ENCODE measurements around the gene AMER2.

The AMER2 gene

DNA sequence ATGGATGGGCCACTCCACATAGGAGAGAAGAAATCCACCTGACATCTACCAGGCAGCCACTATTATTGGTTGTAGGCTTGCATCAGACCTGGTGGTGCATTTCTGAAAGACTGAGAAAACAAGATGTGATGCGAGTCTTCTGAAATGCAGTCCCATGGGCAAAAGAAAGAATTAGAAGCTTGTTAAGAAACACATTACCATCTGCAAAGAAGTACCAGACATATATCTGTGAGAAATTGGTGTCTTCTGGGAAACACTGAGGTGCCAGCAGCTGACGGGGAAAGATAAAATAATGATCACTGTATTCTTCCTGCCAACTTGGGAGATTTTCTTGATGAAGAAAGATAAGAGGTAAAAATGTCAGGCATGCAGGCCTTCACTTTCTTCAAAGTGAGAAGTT lies 14.4 kb downstream of the AMER2 start:
- no peak for DNase-seq (ENCODE audit: low read depth)
- no peak overlapping the region for H3K4me3 ChIP-seq (ENCODE audit: low read length)
- TF ChIP-seq, protein P1, sequence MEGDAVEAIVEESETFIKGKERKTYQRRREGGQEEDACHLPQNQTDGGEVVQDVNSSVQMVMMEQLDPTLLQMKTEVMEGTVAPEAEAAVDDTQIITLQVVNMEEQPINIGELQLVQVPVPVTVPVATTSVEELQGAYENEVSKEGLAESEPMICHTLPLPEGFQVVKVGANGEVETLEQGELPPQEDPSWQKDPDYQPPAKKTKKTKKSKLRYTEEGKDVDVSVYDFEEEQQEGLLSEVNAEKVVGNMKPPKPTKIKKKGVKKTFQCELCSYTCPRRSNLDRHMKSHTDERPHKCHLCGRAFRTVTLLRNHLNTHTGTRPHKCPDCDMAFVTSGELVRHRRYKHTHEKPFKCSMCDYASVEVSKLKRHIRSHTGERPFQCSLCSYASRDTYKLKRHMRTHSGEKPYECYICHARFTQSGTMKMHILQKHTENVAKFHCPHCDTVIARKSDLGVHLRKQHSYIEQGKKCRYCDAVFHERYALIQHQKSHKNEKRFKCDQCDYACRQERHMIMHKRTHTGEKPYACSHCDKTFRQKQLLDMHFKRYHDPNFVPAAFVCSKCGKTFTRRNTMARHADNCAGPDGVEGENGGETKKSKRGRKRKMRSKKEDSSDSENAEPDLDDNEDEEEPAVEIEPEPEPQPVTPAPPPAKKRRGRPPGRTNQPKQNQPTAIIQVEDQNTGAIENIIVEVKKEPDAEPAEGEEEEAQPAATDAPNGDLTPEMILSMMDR (conservative IDR thresholded peaks at IDR 0.05; ENCODE audit: low read length): no peak

DNA sequence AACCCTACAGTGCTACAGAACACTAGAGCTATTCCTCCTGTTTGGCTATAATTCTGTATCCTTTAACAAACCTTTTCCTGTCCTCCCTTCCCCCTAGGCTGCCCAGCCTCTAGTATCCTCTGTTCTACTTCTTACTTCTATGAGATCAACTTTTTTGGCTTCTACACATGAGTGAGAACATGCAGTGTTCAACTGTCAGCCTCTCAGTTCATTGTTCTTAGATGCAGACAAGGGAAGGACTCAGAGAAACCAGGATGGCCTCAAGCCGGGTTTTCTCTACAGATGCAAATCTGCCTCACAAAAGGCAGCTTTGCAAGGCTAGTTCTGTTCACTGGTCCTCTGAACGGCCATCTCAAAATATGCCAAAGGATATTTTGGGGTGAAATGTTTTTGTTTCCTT lies 18.4 kb downstream of the AMER2 start:
- no peak overlapping the region for H3K4me3 ChIP-seq (ENCODE audit: low read length)
- no peak for DNase-seq (ENCODE audit: low read depth)
- TF ChIP-seq, protein P1 (conservative IDR thresholded peaks at IDR 0.05; ENCODE audit: low read length): no peak

DNA sequence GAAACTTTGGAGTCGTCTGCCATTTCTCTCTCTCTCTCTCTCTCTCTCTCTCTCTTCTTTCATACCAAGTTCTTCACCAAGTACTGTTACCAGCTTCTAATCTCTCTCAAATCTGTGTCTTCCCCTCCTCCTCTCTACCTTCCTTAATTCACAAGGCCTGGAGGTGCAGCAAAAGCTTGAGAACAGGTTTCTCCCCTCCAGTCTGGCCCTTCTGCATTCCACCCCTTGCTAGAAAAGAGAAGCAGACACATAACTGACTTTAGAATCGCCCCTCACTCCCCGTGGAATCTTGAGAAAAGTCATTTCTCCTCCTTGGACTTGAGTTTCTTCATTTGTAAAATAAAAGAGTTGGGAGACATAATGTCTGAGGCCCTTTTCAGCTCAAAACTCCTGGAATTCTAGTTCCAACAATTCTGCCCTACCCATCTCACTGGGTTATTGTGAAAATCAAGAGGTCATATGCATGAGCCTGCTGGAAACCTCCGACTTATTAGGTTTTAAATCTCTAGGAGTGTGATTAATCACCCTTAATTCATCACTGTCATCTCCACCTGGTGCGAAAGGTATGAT lies 20.4 kb downstream of the AMER2 start:
- no peak overlapping the region for H3K4me3 ChIP-seq (ENCODE audit: low read length)
- no peak for DNase-seq (ENCODE audit: low read depth)
- TF ChIP-seq, protein P1 (conservative IDR thresholded peaks at IDR 0.05; ENCODE audit: low read length): no peak

DNA sequence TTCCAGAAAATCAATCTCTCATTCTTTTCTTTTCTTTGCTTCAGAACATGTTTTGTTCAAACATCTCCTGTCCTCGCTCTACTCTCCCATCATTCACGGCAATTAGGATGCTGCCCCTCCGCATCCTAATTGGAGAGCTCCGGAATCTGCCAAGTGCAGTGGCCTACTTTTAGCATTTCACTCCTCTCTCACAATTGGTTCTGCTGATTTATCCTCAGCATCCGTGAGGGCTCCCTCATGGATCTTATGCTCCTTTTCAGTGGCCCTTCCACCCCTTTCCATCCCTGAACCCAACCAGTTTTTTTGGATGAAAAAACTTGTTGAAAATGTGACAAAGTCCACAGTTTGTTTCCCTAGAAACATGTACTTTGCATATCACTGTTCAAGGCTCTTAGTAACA lies 22.4 kb downstream of the AMER2 start:
- DNase-seq (ENCODE audit: low read depth): no peak
- TF ChIP-seq, protein P1 (conservative IDR thresholded peaks at IDR 0.05; ENCODE audit: low read length): no peak
- no peak overlapping the region for H3K4me3 ChIP-seq (ENCODE audit: low read length)

DNA sequence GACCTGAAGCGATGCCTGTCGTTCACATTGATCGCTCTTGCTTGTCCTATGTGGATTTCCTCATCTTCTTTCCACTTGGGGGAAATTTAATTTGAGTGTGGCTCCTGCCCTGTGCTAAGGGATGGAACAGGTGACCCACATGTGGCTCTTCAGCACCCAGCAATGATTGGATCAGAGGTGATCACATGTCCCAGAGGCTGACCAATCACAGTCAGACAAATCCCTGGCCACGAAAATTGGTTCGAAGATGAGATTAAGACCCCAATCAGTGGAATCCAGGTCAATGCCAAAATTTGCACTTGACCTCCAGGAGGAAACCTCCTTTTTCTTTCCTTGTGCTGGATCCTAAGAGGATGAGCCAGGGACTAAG lies 23.7 kb downstream of the AMER2 start:
- no peak overlapping the region for H3K4me3 ChIP-seq (ENCODE audit: low read length)
- no peak for DNase-seq (ENCODE audit: low read depth)
- TF ChIP-seq, protein P1 (conservative IDR thresholded peaks at IDR 0.05; ENCODE audit: low read length): no peak

DNA sequence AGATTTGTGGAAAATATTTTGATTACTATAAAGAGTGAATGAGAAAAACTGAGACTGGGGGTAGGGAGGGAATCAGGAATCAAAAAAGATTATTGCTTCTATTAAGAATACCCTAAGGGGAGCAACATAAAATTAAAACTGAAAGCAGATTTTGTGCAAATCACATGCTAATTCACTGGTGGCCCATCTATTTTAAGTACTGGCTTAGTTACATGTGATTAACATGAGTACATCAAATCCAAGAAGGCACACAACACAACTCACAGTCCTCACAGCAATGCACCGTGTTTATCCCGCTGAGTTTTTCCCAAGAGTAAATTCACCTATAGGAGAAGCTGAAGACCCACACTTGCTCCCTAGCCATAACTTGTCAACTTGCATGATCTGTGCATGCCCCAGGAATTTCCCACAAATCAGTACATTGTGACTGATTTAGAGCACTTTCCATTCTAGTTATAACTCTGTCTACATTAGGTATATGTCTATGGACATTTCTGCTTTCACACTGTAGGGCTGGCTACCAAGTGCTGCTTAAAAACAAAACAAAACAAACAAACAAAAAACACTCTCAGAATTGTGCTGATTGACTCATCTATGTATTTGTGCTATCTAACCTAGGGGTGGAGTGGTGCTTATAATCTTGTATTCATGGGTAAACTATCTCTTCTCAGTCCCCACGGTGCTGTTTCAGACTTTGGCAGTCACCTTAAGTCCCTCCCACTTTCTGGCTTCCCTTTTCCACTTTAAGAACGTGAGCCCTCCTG lies 24.3 kb downstream of the AMER2 start:
- TF ChIP-seq, protein P1 (conservative IDR thresholded peaks at IDR 0.05; ENCODE audit: low read length): no peak
- DNase-seq (ENCODE audit: low read depth): no peak
- H3K4me3 ChIP-seq (ENCODE audit: low read length): no peak overlapping the region

DNA sequence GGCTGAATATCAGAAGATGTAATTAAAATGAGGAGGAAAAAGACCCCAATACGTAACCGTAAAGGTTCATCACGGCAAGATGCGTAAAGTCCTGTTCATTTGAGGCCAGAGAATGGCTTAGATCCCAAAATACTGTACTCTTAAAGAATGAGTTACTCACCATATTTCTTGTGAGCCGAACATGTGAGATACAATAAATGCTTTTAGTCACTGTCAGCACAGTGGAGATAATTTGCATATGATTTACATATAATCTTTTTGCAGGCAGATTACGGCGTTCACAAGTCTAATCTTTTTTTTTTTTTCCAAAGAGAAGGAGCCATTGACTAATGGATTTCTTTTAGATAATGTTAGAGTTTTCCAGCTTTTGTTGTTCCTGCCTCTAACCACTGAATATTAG lies 28.4 kb downstream of the AMER2 start:
- TF ChIP-seq, protein P1 (conservative IDR thresholded peaks at IDR 0.05; ENCODE audit: low read length): no peak
- no peak for DNase-seq (ENCODE audit: low read depth)
- no peak overlapping the region for H3K4me3 ChIP-seq (ENCODE audit: low read length)
